GM10248 (cell line): ENCODE data around the gene PLA2G2C.

Experiments used
- CTCF ChIA-PET: fragments of 300-600 bp; sonication (Branson Sonifier 250); formaldehyde crosslinking; extraction: SDS; loops from one replicate; lab custom pipeline; 2021; ENCODE audit warnings: antibody characterized with exemption; lab: Yijun Ruan, JAX
- POLR2A ChIA-PET: fragments of 350-650 bp; sonication (Branson Sonifier 250); formaldehyde crosslinking; extraction: SDS; loops from one replicate; lab custom pipeline; 2020; ENCODE audit warnings: antibody characterized with exemption; lab: Yijun Ruan, JAX
- DNase-seq: peaks from one replicate; pipeline ENCODE4 v3.0.0; 2012; ENCODE audit errors: extremely low spot score
- CTCF ChIP-seq: IDR thresholded peaks from 2 replicates; pipeline ENCODE4 v1.5.1; 2012; ENCODE audit warnings: mild to moderate bottlenecking, low read depth; ENCODE audit errors: extremely low read depth, missing control alignments, control extremely low read depth

The PLA2G2C gene

GRCh38 chr1:20125100-20125499 is 61.2 kb downstream of the PLA2G2C start:
- DNase-seq = no peak
- TF ChIP-seq CTCF = no peak
- CTCF ChIA-PET = interaction anchor here (1.1 to 4.6 kb wide), 7 partner anchors 8 to 69 kb away, joined by 3 to 34 read pairs (median 4); no protein-coding TSS in a partner anchor
- POLR2A ChIA-PET = no interaction called here

- no peak for TF ChIP-seq CTCF
- ChIA-PET CTCF (interaction anchor here (1.2 to 4.6 kb wide), 4 partner anchors 9 to 28 kb away, joined by 3 to 34 read pairs (median 10); no protein-coding TSS in a partner anchor), POLR2A (no interaction called here)
- no peak for DNase-seq
Measured at GRCh38 chr1:20124456-20125057, 61.8 kb downstream of the PLA2G2C start.

- CTCF ChIA-PET = interaction anchor here (1.0 to 4.6 kb wide), 4 partner anchors 10 to 29 kb away, joined by 3 to 34 read pairs (median 9); no protein-coding TSS in a partner anchor
- no peak for TF ChIP-seq CTCF
- no peak for DNase-seq
- POLR2A ChIA-PET = no interaction called here
Measured at GRCh38 chr1:20123722-20124455, 62.4 kb downstream of the PLA2G2C start.

- ChIA-PET POLR2A (no interaction called here), CTCF (interaction anchor here (1.1 to 2.1 kb wide), 4 partner anchors 9 to 31 kb away, joined by 3 to 8 read pairs (median 4); no protein-coding TSS in a partner anchor)
- no peak for DNase-seq
- TF ChIP-seq CTCF = no peak
Measured at GRCh38 chr1:20120796-20121195, 65.5 kb downstream of the PLA2G2C start.

- no peak for DNase-seq
- no peak for TF ChIP-seq CTCF
- CTCF ChIA-PET = interaction anchor here (1.0 to 2.1 kb wide), 2 partner anchors 9 to 18 kb away, joined by 3 to 8 read pairs; no protein-coding TSS in a partner anchor
- POLR2A ChIA-PET = no interaction called here
Measured at GRCh38 chr1:20119347-20119746, 67.0 kb downstream of the PLA2G2C start, which contains the start of gene PLA2G2D. TSS of gene PLA2G2D (minus strand) at chr1:20119536. CDS start at chr1:20119498, 38 bp downstream.

- CTCF ChIA-PET = interaction anchor here (1.1 to 2.1 kb wide), 2 partner anchors 15 to 35 kb away, joined by 4 to 9 read pairs; no protein-coding TSS in a partner anchor
- TF ChIP-seq CTCF = no peak
- POLR2A ChIA-PET = no interaction called here
- DNase-seq = no peak
Measured at GRCh38 chr1:20117236-20117635, 69.1 kb downstream of the PLA2G2C start.
